ENCODE results near the gene USP6NL. TPM values are rescaled to one million over a fixed set of nuclear protein-coding genes. Genes with fewer than 3 reads are reported as not detected.
"Not testable (repeated sequence)": the region's sequence is repeated elsewhere in the genome, so short reads cannot be mapped to it uniquely, and the experiment has no call there.

The USP6NL gene
- total RNA-seq, 2 experiments from 2014 or later: 3.2 to 3.4 TPM

GRCh38 chr10:11638055-11638698, 26.7 kb upstream of the USP6NL start:
- DNase-seq: no peak
- peaks cover 22% of the 10 kb centered on the region for H3K27me3 Mint-ChIP-seq
- CTCF ChIA-PET: no interaction called here
- H3K4me1 Mint-ChIP-seq (ENCODE audit: low read depth): no peaks in the 10 kb centered on the region
- H3K4me3 Mint-ChIP-seq: no peak overlapping the region
- intact Hi-C loops (cut with micrococcal nuclease): no loop called here
- H3K27ac Mint-ChIP-seq: no peak overlapping the region
- no peaks in the 10 kb centered on the region for H3K9me3 Mint-ChIP-seq
- POLR2A ChIA-PET: no interaction called here
- H3K36me3 Mint-ChIP-seq: no peaks in the 10 kb centered on the region

GRCh38 chr10:11636697-11637303, 25.4 kb upstream of the USP6NL start:
- CTCF ChIA-PET: no interaction called here
- Mint-ChIP-seq H3K9me3 (no peaks in the 10 kb centered on the region), H3K27ac (no peak overlapping the region), H3K36me3 (no peaks in the 10 kb centered on the region), H3K4me3 (no peak overlapping the region), H3K27me3 (peaks cover 13% of the 10 kb centered on the region), H3K4me1 (ENCODE audit: low read depth) (peaks cover 9% of the 10 kb centered on the region)
- DNase-seq: no peak
- POLR2A ChIA-PET: no interaction called here
- intact Hi-C loops (cut with micrococcal nuclease): no loop called here

GRCh38 chr10:11631890-11632587, 20.6 kb upstream of the USP6NL start:
- peaks cover 12% of the 10 kb centered on the region for H3K27me3 Mint-ChIP-seq
- CTCF ChIA-PET: interaction anchor here (1.3 kb wide), 1 partner anchor 126 kb away, joined by 3 read pairs; no protein-coding TSS in a partner anchor
- POLR2A ChIA-PET: interaction anchor here (0.7 to 1.3 kb wide), 2 partner anchors 53 to 80 kb away, joined by 3 to 5 read pairs; no protein-coding TSS in a partner anchor
- H3K9me3 Mint-ChIP-seq: no peaks in the 10 kb centered on the region
- peak; percentile 58 for DNase-seq
- intact Hi-C loops (cut with micrococcal nuclease): loop anchor here (1.0 to 2.0 kb wide), 3 partner anchors 29 to 116 kb away; no protein-coding TSS in a partner anchor
- H3K4me3 Mint-ChIP-seq: no peak overlapping the region
- H3K36me3 Mint-ChIP-seq: no peaks in the 10 kb centered on the region
- H3K27ac Mint-ChIP-seq: no peak overlapping the region
- peaks cover 12% of the 10 kb centered on the region for H3K4me1 Mint-ChIP-seq (ENCODE audit: low read depth)

GRCh38 chr10:11631291-11631690, 19.8 kb upstream of the USP6NL start:
- Mint-ChIP-seq H3K27ac (no peak overlapping the region), H3K9me3 (no peaks in the 10 kb centered on the region), H3K4me1 (ENCODE audit: low read depth) (peaks cover 12% of the 10 kb centered on the region), H3K36me3 (no peaks in the 10 kb centered on the region), H3K4me3 (no peak overlapping the region), H3K27me3 (peaks cover 7% of the 10 kb centered on the region)
- CTCF ChIA-PET: interaction anchor here (1.3 kb wide), 1 partner anchor 126 kb away, joined by 3 read pairs; no protein-coding TSS in a partner anchor
- intact Hi-C loops (cut with micrococcal nuclease): no loop called here
- DNase-seq: no peak
- POLR2A ChIA-PET: no interaction called here

DNA sequence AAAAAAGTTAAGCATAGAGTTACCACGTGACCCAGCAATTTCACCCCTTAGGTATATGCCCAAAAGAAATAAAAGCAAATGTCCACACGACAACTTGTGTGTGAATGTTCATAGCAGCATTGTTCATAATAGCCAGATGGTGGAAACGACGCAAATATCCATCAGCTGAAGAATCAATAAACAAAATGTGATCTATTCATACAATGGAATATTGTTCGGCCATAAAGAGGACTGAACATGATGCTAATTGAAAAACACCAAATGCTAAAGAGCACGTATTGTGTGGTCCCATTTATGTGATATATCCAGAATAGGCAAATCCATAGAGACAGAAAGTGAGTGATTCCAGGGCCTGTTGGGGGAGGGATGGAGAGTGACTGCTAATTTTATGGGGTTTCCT, 18.3 kb upstream of the USP6NL start:
- no peak overlapping the region for H3K4me3 Mint-ChIP-seq
- CTCF ChIA-PET: no interaction called here
- peaks cover 4% of the 10 kb centered on the region for H3K27me3 Mint-ChIP-seq
- intact Hi-C loops (cut with micrococcal nuclease): no loop called here
- no peak for DNase-seq
- POLR2A ChIA-PET: no interaction called here
- peaks cover 15% of the 10 kb centered on the region for H3K4me1 Mint-ChIP-seq (ENCODE audit: low read depth)
- H3K36me3 Mint-ChIP-seq: no peaks in the 10 kb centered on the region
- H3K9me3 Mint-ChIP-seq: no peaks in the 10 kb centered on the region
- H3K27ac Mint-ChIP-seq: no peak overlapping the region

- peaks cover 14% of the 10 kb centered on the region for H3K4me1 Mint-ChIP-seq (ENCODE audit: low read depth)
- H3K9me3 Mint-ChIP-seq; H3K27ac Mint-ChIP-seq; H3K36me3 Mint-ChIP-seq; intact Hi-C loops (cut with micrococcal nuclease); DNase-seq; H3K27me3 Mint-ChIP-seq; POLR2A ChIA-PET; H3K4me3 Mint-ChIP-seq; CTCF ChIA-PET: not testable (repeated sequence)
Measured at GRCh38 chr10:11627941-11628340, 16.5 kb upstream of the USP6NL start.

GRCh38 chr10:11626071-11626470, 14.6 kb upstream of the USP6NL start:
- no peaks in the 10 kb centered on the region for H3K36me3 Mint-ChIP-seq
- intact Hi-C loops (cut with micrococcal nuclease): no loop called here
- H3K27me3 Mint-ChIP-seq: peaks cover 9% of the 10 kb centered on the region
- DNase-seq: no peak
- H3K9me3 Mint-ChIP-seq: no peaks in the 10 kb centered on the region
- POLR2A ChIA-PET: no interaction called here
- CTCF ChIA-PET: no interaction called here
- H3K27ac Mint-ChIP-seq: no peak overlapping the region
- no peak overlapping the region for H3K4me3 Mint-ChIP-seq
- peaks cover 4% of the 10 kb centered on the region for H3K4me1 Mint-ChIP-seq (ENCODE audit: low read depth)

GRCh38 chr10:11625019-11625735, 13.7 kb upstream of the USP6NL start:
- intact Hi-C loops (cut with micrococcal nuclease): no loop called here
- peaks cover 4% of the 10 kb centered on the region for H3K4me1 Mint-ChIP-seq (ENCODE audit: low read depth)
- ChIA-PET CTCF (no interaction called here), POLR2A (no interaction called here)
- no peaks in the 10 kb centered on the region for H3K36me3 Mint-ChIP-seq
- no peaks in the 10 kb centered on the region for H3K9me3 Mint-ChIP-seq
- DNase-seq: no peak
- peaks cover 7% of the 10 kb centered on the region for H3K27me3 Mint-ChIP-seq
- no peak overlapping the region for H3K4me3 Mint-ChIP-seq
- no peak overlapping the region for H3K27ac Mint-ChIP-seq

DNA sequence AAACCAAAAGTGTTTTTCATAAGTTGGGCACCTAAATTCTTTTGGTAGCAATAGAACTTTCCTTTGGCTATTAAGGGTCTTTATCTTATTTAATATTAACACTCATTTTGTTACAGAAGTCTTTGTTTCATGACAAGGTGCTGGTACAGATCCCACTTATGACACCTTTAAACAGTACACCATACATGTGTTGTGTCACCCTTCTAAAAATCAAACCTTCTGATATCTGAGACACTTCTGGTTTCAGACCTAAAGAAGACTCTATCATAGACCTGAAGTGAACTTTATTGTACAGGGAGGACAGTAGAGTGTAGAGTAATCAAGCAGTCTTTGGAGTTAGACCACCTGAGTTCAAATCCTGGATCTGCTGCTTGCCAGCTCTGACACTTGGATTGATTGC, 5.8 kb upstream of the USP6NL start:
- H3K27me3 Mint-ChIP-seq: peaks cover 2% of the 10 kb centered on the region
- peaks cover 16% of the 10 kb centered on the region for H3K9me3 Mint-ChIP-seq
- ChIA-PET POLR2A (no interaction called here), CTCF (no interaction called here)
- H3K27ac Mint-ChIP-seq: no peak overlapping the region
- H3K4me3 Mint-ChIP-seq: no peak overlapping the region
- DNase-seq: no peak
- H3K36me3 Mint-ChIP-seq: no peaks in the 10 kb centered on the region
- intact Hi-C loops (cut with micrococcal nuclease): loop anchor here (10.0 kb wide), 1 partner anchor 98 kb away; no protein-coding TSS in a partner anchor
- H3K4me1 Mint-ChIP-seq (ENCODE audit: low read depth): peaks cover 6% of the 10 kb centered on the region

DNA sequence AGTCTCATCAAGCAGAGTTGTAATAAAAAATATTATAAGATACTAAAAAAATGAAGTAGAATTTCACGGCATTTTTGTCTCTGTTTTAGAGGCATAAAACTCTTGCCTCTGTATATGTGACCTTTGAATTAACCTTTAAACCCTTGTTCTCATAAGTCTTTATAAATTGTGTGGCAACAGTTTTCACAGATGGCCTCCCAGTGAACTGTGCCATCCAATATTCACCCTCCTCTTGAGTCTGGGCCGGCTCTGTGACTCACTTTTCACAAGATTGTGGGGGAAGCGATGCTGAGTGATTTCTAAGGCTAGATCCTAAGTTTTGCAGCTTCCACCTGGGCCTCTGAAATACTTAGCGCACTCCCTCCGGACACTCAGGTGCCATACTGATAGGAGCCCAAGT, 4.6 kb upstream of the USP6NL start:
- POLR2A ChIA-PET: no interaction called here
- Mint-ChIP-seq H3K27me3 (peaks cover 2% of the 10 kb centered on the region), H3K4me1 (ENCODE audit: low read depth) (peaks cover 7% of the 10 kb centered on the region), H3K9me3 (peaks cover 16% of the 10 kb centered on the region), H3K27ac (no peak overlapping the region), H3K4me3 (no peak overlapping the region), H3K36me3 (no peaks in the 10 kb centered on the region)
- DNase-seq: no peak
- intact Hi-C loops (cut with micrococcal nuclease): loop anchor here (10.0 kb wide), 1 partner anchor 99 kb away; no protein-coding TSS in a partner anchor
- CTCF ChIA-PET: no interaction called here

DNA sequence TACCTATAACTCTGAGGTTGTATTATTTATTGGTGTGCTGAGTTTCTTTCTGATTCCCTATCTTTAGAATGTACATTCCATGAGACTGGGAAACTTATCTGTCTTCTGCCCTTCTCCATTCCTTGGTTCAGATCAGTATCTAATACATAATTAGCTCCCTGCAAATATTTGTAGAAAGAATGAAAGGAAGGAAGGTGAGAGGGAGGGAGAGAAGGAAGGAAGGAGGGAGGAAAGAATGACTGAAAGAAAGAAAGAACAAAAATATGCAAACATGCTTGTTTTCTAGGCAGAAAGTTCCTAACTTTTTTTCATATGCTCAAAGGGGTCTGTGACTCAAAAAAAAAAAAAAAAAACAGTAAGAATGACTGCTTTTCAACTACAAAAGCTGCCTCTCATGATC, 3.9 kb upstream of the USP6NL start:
- ChIA-PET POLR2A (no interaction called here), CTCF (no interaction called here)
- intact Hi-C loops (cut with micrococcal nuclease): loop anchor here (10.0 kb wide), 1 partner anchor 99 kb away; no protein-coding TSS in a partner anchor
- Mint-ChIP-seq H3K4me1 (ENCODE audit: low read depth) (peaks cover 11% of the 10 kb centered on the region), H3K4me3 (no peak overlapping the region), H3K27me3 (peaks cover 2% of the 10 kb centered on the region), H3K36me3 (no peaks in the 10 kb centered on the region), H3K9me3 (peaks cover 16% of the 10 kb centered on the region), H3K27ac (no peak overlapping the region)
- DNase-seq: no peak
